Measurements from ENCODE around the gene PNLIPRP3.

PNLIPRP3 gene

DNA sequence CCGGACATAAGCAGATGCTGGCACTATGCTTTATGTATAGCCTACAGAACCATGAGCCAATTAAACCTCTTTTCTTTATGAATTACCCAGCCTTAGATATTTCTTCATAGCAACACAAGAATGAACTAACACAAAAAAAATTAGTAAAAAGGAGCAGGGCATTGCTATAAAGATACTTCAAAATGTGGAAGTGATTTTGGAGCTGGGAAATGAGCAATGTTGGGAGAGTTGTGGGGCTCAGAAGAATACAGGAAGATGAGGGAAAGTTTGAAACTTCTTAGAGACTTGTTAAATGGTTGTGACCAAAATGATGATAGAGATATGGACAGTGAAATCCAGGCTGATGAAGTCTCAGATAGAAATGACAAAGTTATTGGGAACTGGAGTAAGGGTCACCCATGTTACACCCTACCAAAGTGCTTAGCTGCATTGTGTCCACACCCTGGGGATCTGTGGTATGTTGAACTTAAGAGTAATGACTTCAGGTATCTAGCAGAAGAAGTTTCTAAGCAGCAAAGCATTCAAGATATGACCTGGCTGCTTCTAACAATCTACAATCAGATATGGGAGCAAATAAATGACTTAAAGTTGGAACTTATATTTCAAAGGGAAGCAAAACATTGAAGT, 24.2 kb downstream of the PNLIPRP3 start:
- no peak for DNase-seq

DNA sequence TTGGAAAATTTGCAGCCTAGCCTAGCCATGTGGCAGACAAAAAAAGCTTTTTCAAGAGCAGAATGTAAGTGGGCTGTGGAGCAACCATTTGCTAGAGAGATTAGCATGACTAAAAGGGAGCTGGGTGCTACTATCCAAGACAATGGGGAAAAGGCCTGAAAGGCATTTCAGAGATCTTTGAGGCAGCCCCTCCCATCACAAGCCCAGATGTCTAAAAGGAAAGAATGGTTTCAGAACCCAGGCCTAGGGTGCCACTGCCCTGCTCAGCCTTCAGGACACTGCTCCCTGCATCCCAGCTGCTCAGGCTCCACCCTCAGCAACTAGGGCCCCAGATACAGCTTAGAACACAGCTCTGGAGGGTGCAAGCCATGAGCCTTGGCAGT, 24.7 kb downstream of the PNLIPRP3 start:
- DNase-seq: no peak

DNA sequence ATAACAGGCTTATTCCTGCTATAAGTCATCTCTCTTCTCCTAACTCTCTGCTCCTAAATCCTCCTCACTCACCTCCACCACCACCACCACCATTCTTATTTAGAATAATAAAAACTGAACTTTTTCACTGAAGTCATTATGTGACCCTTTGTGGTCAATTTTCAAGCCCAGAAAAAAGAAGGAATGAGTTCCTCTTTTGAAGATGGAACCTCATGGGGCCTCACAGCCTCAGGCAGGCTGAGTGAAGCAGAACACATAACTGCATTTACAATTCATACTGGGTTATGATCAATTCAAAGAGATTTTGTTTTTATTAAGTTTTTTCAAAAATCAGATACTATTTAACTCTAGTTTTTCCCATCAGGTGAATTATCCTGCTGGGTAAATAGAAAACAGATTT, 29.8 kb downstream of the PNLIPRP3 start:
- no peak for DNase-seq

DNA sequence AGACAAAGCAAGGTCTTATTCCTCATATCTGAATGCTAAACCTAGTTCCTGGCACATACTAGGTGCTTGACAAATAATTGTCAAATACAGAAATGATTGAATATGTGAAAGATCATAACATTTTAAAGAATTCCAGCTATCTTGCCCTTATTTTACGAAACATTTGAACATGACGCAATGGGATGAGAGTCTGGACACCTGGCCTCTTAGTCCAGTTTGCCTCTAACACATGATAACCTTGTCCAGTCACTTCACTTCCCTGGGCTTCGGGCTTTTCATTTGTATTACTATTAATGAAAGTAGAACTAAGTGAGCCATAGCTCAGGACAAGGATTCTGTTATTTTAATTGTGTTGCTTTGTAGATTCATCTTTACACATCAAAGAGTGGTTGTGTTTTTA, 32.6 kb downstream of the PNLIPRP3 start:
- DNase-seq: no peak

DNA sequence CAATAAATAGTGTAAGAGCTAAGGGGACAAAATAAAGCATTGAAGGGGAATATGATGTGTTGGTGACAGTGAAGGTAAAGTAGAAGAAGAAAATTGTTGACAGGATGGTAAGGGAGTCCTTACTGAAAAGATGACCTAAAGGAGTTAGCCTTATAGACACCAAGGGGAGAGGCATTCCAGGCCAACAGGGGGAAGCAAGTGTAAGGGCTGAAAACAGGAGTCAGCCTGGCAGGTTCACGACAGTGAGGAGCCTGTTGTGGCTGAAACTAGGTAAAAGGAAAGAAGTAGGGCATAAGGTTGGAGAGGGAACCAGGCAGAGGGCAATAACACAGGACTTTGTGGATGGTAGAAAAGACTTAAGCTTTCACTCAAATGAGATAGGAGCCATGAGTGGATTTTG, 34.0 kb downstream of the PNLIPRP3 start:
- no peak for DNase-seq

DNA sequence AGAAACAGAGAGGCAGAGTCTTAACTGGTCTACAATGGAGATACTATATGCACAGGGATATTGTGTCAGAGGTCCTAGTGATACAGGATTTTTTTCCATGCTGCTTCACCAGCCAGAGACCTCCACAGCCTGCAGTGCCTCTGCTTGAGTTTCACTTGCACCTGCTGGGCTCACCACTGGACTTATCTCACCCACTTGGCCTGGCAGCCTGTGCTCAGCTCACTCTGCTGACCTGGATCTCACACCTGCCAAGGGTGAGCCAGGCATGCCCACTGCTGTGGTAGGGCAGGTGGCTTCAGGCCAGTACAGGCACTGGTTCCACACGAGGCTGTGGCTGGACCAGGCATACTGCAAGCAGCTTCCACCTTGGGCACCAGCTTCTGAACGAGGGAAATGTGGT, 36.6 kb downstream of the PNLIPRP3 start:
- DNase-seq: no peak

DNA sequence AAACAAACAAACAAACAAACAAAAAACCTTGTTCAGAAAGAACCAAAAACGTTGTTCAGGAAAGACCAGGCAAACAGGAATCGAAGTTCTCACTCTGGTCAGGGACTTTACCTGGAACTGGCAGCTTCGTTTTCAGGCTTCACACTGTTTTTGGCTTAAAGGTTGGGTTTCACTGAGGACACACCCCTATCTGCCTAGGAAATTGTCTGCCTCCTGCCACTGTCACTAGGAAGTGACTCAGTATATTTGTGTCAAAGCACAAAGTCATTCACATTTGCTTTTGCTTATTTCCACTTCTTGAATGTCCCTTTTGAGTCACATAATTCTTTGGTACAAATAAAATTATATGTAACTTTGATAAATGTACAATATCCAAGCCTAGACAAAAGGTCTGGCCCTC, 37.9 kb downstream of the PNLIPRP3 start:
- no peak for DNase-seq

DNA sequence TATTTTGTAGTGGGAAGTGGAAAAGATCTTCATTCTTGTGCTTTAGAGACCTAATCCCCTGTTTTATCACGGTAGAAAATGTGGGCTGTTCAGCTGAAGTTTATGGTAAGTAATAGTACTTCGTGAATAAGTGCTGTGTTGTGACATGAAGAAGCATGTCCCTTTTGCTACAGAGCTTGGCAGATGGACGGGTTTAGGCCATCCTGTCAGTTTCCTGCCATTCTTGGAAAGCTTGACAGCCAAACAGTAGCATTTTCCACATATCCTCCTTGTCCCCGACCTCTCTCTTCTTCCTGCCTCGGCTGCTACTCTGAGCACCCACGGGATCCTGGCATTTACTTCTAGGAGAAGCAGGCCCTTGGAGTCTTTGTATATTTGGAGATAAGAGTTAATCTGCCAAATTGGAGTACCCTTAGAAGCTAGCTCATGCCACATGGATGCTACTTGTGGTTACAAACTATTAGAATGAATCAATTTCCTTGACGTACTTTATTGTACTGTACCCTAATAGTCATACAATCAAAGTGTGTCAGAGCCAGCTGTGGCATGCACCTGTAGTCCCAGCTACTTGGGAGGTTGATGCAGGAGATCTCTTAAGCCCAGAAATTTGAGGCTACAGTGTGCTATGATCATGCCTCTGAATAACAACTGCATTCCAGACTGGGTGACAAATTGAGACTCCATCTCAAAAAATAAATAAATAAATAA, 39.2 kb downstream of the PNLIPRP3 start:
- no peak for DNase-seq

DNA sequence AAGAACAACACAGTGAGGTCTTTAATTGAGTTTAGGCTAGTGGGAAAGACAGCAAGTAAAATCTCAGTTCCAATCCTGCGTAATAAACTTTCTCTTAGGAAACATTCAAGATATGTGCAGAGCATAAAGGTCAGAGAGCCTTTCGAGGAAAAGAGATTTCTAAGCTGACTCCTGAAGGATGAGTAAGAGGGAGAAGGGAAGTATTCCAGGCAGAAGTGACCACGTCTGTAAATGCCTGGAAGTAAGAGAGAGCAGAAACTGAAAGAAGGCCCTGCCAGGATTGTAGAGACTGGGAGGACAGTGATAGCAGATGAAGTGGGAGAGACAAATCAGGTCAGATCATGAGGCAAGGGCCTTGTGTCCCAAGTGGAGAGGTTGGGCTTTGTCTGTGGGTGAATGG, 41.8 kb downstream of the PNLIPRP3 start:
- no peak for DNase-seq

DNA sequence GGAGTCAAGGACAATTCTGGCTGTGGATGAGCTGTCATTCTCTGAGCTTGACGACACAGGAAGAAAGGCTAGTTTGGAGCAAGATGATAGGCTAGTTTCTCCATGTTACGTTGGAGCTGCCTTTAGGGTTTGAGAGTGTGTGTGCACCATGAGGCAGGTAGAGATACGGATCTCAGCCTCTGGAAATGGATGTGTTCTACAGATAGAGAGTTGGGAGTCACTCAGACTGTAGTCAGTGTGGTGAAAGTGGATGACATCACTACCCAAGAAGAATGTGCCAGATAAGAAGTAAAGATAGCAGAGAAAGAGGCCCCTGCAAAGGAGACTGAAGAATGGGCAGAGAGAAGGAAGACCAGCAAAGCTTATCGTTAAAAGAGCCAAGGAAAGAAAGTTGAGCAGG, 42.4 kb downstream of the PNLIPRP3 start:
- DNase-seq: no peak

DNA sequence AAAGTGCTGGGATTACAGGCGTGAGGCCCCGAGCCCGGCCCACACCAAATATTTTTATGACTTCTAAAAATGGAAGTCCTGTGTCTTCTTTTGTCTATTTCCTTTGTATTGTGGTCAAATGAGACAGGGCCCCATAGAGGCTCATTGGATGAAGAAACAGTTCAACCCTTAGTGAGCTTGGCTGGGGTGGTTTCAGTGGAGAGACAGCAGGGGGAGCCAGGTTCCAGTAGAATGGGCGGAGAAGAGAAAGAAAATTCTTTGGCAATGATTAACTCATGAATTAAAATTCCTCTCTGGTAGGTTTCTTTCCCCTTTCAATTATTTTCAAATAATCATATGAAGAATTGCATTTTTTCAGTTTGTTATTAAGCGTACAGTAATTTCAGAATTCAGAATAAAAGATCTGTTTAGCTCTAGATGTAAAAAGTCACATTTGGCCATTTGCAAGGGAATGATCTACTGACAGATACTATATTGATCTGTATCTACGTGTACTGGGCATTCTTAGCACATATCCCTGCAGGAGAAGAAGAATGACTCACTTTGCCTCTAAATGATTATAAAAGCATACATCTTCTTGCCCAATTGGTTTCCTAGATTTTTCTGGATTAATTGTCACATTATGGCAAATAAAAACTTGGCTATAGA, 43.2 kb downstream of the PNLIPRP3 start:
- DNase-seq: peak; percentile 3

DNA sequence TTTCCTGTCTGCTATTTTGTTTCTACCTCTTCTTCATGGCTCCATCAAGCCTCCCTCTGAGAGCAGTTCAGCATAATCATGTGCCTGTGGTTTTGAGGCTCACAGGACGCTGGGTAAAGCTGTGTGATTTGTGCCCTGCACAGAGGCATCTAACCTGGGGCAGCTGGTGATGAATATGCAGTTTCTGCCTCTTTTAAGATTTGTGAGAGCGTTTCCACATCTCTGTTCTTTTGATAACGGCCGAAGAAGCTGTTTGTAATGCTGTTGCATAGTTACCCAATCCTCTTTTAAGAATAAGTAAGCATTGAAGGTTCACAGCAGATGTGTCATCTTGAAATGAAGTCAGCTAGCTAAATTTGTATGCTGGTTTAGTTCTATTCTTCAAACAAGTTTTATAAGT, 45.2 kb downstream of the PNLIPRP3 start:
- DNase-seq: no peak

DNA sequence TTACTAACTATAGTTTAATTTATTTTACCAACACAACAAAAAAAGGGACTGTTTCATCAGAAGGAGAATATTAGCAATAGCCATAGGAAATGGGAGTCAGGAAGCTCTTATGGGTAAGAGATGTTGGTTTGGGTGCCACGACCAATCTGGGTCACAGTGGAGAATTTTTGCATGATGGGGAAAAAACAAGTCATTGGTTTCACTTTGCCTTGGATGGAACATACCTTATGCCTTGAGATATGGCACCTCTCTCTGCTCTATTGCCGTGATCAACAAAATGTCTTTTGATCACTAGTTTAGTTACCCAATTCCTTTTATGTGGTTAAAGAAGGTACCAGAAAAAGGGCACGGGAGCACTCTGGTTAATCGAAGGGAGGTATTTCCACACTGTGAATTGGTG, 48.2 kb downstream of the PNLIPRP3 start:
- DNase-seq: no peak

DNA sequence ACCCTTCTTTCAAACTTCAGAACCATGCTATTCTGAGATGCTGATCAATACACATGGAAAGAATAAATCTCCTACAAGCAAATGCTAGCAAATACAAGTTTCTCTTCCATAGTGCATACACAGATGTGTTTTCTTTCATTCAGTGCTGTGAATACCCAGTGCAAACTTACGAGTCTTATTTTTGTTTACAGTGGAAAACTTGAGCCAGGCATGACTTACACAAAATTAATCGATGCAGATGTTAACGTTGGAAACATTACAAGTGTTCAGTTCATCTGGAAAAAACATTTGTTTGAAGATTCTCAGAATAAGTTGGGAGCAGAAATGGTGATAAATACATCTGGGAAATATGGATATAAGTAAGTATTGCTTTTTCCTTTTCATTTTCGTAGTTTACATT, 48.8 kb downstream of the PNLIPRP3 start:
- no peak for DNase-seq

DNA sequence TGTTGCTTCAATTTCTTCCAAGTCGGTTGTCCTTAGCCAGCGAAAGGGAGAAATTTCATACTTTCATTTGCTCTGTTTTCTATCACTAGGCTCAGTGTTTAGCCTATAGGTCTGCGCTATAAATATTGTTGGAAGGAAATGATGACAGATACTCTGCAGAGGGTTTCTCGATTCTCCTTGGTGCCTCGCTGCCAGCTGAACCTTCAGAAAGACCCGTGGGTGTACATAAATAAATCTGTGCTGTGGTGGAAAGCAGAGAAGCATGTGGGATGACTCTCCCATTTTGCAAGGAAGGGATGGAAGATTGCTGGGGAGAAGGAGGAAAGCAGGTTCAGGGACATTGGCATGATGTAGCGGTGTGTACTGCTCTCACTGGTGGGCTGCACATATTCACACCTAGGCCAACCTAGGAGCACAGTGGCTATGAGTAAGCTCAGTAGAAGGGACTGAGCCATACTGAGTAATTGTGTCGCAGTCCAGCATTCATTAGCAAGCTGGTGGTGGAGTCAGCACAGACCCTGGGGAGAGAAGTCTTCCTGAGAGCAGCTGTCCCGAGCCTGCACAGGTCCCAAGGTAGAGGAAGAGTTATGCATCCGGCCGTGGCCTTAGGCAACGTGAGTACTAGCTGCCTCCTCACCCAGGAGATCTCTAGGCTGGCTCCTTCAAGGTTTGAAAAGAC, 50.5 kb downstream of the PNLIPRP3 start:
- DNase-seq: no peak

DNA sequence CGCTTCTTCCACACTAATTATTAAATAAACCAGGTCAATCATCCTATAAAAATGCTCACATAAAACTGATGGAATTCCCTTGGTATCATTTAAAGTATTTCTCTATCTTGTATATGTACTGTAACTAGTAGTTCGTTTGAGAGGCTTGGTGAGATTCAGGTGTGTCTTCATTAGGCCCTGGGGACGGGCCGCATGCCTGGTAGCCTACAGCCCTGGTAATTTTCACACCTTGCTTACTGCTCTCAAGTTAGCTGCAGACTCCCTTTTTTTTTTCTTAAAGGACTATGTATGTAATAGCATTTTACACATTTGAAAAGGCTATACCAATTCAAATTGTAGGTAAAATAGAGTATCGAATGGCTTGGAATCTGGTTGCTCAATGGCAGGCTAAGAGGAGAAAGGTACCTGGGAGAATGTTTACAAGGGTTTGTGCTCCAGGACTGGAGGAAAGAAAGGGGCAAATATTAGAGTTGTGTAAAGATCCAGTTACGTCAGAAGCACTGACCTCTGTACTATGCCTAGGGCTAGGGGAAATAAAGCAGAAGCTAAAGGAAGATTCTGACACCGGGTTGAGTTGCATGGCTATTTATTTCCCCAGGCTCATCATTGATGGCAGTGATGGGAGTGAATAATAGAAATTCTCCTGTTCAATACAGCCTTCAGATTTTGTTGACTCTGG, 59.3 kb downstream of the PNLIPRP3 start:
- DNase-seq: no peak

DNA sequence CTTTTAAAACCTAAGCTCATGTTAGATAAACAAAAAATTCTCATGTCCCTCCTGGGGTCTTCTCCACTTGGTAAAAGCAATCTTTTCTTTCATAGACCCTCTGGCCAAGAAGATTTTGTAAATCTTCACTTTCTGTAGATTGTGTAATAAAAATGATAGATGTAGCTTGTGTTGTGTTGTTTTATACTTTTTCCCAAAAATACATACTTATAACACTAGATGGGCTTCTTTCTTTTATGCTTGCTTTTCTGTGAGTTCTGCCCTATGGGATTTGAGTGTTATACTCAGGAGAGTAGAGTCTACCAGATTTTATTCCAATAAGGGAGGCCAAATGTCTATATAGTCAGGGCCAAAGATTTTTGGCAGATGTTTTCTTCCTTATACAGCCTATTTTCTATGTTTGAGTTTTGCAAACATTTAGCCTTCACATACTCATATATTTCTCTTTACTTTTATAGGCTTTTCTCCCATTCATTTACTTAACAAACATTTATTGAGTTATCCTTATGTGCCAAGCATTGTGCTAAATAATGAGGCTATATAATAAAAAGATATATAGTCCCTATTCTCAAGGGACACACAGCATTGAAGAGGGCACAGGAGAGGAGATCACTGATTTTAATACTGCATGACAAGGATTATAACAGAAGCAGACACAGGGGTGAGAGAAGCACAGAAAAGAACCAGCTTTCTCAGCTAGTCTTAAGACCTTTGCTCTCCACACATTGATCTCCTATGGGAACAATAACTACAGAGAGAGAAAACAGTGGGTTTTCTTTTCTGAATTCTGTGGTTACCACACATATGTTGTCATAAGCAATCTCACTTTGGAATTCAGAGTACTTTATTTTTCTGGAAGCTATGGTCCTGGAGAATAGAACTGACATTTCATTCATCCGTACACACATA, 60.1 kb downstream of the PNLIPRP3 start:
- no peak for DNase-seq

DNA sequence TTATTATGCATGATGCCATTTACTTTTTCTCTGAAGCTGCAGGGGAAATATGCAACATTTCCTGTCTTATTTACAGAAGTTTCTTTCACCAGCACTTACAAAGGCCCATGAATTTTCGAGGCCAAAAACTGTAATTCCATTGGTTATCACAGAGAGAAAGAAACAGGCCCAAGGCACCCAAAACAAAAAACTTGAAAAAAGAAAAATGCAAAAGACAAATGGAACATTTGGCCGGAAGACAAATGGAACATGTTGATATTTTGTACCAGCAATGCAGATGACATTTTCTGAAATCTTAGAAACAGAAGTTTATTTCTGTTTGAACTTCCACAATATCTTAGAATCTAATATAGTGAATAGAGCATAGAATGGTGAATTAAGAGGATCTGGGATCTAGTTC, 61.8 kb downstream of the PNLIPRP3 start:
- no peak for DNase-seq

DNA sequence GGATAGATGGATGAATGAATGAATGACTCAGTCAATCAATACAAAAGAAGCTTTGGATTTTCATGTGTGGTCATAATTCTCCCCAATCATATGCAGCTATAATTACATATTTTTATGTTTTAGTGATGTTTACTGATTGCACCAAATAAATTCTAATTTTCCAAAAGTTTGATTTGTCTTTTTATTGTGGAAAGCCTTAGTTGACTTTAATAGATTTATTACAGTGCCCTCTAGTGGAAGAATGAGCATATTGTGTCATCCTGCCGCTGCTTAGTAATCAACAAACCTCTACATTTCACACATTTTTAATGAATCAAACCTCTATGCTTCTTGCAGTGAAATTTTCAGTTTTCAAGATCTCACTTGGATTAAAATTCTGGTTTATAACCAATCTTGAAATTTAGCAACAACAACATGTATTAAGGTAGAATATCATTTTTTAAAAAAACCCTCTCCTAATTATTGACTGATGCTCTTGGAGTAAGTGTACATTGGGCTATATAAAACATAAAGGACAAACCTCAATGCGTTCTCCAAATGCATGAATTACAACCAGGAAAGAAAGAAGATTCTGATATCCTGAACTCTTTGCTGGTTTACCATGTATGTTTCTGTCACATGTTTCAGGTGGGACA, 62.5 kb downstream of the PNLIPRP3 start:
- DNase-seq: no peak

DNA sequence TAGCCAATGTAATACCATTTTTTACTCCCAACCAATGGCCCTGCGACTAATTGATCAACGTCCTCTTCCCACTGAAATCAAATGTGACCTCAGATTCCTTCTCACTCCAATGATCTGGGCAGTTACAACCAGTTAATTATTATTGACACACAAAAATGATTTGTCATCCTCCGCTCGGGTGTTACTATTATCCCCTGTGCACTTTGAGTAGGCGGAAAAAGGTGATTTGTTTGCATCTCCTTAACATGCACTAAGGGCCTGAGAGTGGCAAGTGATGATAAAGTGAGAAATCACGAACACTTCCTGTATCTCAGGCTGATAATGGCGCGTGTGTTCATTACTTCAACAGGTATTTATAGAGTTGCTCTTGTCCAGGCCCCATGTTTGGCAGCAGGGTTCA, 77.1 kb downstream of the PNLIPRP3 start:
- no peak for DNase-seq

DNA sequence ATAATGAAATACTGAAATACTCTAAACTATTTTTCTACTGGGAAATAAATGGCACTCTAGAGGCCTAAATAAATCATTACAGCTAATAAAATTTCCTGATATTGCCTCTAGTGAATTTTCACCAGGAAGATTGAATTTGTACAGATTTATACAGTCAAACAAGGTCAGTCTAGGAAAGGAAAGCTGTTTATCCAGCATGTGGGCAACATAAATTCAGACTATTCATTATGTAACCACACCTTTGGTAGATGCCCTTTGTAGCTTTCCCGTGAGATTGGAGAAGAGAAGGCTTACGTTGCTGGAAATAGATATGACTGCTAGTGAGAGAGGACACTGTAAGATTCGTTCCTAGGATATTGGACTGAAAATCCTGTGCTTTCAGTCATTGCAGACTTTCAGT, 82.9 kb downstream of the PNLIPRP3 start:
- DNase-seq: no peak

DNA sequence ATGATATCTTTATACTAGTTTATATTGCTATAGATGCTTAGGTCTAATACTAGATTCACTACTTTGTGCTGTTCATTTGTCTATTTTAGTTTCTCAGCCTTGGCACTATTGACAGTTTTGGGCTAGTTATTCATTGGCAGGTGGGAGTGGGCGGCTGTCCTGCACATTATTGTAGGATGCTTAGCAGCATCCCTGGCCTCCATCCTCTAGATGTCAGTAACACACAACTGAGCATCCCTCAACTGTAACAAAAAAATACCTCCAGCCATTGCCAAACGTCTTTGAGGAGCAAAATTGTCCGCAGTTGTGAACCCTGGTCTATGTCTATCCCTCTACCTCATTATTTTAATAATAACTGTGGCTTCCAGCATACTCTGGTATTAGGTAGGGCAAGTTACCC, 83.7 kb downstream of the PNLIPRP3 start:
- DNase-seq: no peak

Measured in NCI-H2171 treated with DMSO at 0.1 percent for 48 hours (cell line).